HEK293 (cell line): Measurements from ENCODE around the gene KLHL29.

ENCODE experiments used
- GLI4 ChIP-seq: fragments of 450-650 bp; formaldehyde crosslinking; IDR thresholded peaks from 2 replicates; pipeline ENCODE4 v1.5.1; 2016; ENCODE audit warnings: missing biosample characterization, missing genetic modification characterization
- MZF1 ChIP-seq: fragments of 450-650 bp; formaldehyde crosslinking; IDR thresholded peaks from 2 replicates; pipeline ENCODE4 v1.5.1; 2017; ENCODE audit warnings: missing biosample characterization, missing genetic modification characterization, borderline replicate concordance
- YY2 ChIP-seq: fragments of 450-650 bp; formaldehyde crosslinking; IDR thresholded peaks from 2 replicates; pipeline ENCODE4 v1.5.1; 2016; ENCODE audit warnings: missing biosample characterization, missing genetic modification characterization
- ZNF114 ChIP-seq: fragments of 450-650 bp; formaldehyde crosslinking; IDR thresholded peaks from 2 replicates; pipeline ENCODE4 v1.5.0; 2017; ENCODE audit warnings: missing biosample characterization, missing genetic modification characterization
- ZNF157 ChIP-seq: fragments of 450-650 bp; formaldehyde crosslinking; IDR thresholded peaks from 2 replicates; pipeline ENCODE4 v1.5.1; 2016; ENCODE audit warnings: missing biosample characterization, missing genetic modification characterization
- ZNF311 ChIP-seq: fragments of 450-650 bp; formaldehyde crosslinking; IDR thresholded peaks from 2 replicates; pipeline ENCODE4 v1.5.1; 2017; ENCODE audit warnings: missing biosample characterization, missing genetic modification characterization, borderline replicate concordance
- ZNF335 ChIP-seq: fragments of 450-650 bp; formaldehyde crosslinking; conservative IDR thresholded peaks from 2 replicates; pipeline ENCODE4 v1.5.1; 2016; ENCODE audit warnings: missing biosample characterization, missing genetic modification characterization
- ZNF48 ChIP-seq: fragments of 450-650 bp; formaldehyde crosslinking; IDR thresholded peaks from 2 replicates; pipeline ENCODE4 v1.5.1; 2016; ENCODE audit warnings: missing biosample characterization, missing genetic modification characterization
- TF ChIP-seq, protein P1 (sequence below): fragments of 450-650 bp; formaldehyde crosslinking; IDR thresholded peaks from 2 replicates; pipeline ENCODE4 v1.5.1; 2016; ENCODE audit warnings: missing biosample characterization, missing genetic modification characterization
- TF ChIP-seq, protein P2 (sequence below): fragments of 450-650 bp; formaldehyde crosslinking; IDR thresholded peaks from 2 replicates; pipeline ENCODE4 v1.5.1; 2016; ENCODE audit warnings: missing biosample characterization, missing genetic modification characterization
- TF ChIP-seq, protein P3 (sequence below): fragments of 450-650 bp; formaldehyde crosslinking; IDR thresholded peaks from 2 replicates; pipeline ENCODE4 v1.5.1; 2016; ENCODE audit warnings: missing biosample characterization, missing genetic modification characterization

DNA sequence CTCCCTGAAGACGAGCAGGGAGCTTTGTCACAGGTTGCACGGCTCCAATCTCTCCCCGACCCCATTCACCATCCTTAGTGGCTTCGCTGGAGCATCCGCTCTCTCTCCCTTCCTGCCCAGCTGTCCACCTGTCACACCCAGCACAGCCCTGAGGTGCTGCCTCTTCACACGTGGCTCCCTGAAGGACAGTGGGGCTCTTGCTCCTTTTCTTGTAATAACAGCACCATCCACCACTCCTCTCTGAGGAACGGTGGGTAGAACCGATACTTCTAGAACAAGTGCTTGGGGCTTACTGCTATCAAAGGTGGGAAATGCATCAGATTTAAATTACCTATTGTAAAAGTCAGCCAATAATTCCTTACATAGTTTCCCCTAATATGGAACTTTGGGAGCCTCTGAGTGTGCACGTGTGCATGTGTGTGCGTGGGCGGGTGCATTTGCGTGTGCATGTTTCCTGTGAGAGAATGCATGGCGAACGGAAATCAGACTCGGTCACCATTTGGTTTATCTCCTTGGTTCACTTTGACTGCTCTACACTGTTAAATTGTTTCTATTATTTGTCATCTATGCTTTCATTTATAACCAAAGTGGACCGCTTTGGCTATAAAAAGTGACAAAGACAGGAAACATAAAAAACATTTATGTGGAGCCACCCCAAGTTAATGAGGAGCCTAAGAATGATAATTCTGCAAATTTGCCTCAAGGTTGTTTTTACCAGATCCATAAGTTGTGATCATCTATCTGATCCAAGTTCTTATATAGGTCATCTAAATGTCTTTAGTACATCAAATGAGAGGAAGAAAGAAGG is 39.1 kb downstream of the KLHL29 start:
- TF ChIP-seq, protein P1, sequence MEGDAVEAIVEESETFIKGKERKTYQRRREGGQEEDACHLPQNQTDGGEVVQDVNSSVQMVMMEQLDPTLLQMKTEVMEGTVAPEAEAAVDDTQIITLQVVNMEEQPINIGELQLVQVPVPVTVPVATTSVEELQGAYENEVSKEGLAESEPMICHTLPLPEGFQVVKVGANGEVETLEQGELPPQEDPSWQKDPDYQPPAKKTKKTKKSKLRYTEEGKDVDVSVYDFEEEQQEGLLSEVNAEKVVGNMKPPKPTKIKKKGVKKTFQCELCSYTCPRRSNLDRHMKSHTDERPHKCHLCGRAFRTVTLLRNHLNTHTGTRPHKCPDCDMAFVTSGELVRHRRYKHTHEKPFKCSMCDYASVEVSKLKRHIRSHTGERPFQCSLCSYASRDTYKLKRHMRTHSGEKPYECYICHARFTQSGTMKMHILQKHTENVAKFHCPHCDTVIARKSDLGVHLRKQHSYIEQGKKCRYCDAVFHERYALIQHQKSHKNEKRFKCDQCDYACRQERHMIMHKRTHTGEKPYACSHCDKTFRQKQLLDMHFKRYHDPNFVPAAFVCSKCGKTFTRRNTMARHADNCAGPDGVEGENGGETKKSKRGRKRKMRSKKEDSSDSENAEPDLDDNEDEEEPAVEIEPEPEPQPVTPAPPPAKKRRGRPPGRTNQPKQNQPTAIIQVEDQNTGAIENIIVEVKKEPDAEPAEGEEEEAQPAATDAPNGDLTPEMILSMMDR = no peak
- no peak for TF ChIP-seq ZNF335 (tag by site-specific recombination)
- TF ChIP-seq, protein P2, sequence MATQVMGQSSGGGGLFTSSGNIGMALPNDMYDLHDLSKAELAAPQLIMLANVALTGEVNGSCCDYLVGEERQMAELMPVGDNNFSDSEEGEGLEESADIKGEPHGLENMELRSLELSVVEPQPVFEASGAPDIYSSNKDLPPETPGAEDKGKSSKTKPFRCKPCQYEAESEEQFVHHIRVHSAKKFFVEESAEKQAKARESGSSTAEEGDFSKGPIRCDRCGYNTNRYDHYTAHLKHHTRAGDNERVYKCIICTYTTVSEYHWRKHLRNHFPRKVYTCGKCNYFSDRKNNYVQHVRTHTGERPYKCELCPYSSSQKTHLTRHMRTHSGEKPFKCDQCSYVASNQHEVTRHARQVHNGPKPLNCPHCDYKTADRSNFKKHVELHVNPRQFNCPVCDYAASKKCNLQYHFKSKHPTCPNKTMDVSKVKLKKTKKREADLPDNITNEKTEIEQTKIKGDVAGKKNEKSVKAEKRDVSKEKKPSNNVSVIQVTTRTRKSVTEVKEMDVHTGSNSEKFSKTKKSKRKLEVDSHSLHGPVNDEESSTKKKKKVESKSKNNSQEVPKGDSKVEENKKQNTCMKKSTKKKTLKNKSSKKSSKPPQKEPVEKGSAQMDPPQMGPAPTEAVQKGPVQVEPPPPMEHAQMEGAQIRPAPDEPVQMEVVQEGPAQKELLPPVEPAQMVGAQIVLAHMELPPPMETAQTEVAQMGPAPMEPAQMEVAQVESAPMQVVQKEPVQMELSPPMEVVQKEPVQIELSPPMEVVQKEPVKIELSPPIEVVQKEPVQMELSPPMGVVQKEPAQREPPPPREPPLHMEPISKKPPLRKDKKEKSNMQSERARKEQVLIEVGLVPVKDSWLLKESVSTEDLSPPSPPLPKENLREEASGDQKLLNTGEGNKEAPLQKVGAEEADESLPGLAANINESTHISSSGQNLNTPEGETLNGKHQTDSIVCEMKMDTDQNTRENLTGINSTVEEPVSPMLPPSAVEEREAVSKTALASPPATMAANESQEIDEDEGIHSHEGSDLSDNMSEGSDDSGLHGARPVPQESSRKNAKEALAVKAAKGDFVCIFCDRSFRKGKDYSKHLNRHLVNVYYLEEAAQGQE (tag by site-specific recombination) = no peak
- TF ChIP-seq MZF1 (tag by site-specific recombination) = no peak
- TF ChIP-seq ZNF311 (tag by site-specific recombination) = no peak
- no peak for TF ChIP-seq YY2 (tag by site-specific recombination)
- TF ChIP-seq ZNF157 (tag by site-specific recombination) = no peak
- no peak for TF ChIP-seq ZNF48 (tag by site-specific recombination)
- no peak for TF ChIP-seq GLI4
- TF ChIP-seq, protein P3, sequence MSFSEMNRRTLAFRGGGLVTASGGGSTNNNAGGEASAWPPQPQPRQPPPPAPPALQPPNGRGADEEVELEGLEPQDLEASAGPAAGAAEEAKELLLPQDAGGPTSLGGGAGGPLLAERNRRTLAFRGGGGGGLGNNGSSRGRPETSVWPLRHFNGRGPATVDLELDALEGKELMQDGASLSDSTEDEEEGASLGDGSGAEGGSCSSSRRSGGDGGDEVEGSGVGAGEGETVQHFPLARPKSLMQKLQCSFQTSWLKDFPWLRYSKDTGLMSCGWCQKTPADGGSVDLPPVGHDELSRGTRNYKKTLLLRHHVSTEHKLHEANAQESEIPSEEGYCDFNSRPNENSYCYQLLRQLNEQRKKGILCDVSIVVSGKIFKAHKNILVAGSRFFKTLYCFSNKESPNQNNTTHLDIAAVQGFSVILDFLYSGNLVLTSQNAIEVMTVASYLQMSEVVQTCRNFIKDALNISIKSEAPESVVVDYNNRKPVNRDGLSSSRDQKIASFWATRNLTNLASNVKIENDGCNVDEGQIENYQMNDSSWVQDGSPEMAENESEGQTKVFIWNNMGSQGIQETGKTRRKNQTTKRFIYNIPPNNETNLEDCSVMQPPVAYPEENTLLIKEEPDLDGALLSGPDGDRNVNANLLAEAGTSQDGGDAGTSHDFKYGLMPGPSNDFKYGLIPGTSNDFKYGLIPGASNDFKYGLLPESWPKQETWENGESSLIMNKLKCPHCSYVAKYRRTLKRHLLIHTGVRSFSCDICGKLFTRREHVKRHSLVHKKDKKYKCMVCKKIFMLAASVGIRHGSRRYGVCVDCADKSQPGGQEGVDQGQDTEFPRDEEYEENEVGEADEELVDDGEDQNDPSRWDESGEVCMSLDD (tag by site-specific recombination) = no peak
- no peak for TF ChIP-seq ZNF114 (tag by site-specific recombination)
